Midbrain (tissue), 1 donor: ENCODE measurements around the gene SIK2.
"Not testable (repeated sequence)": the region's sequence is repeated elsewhere in the genome, so short reads cannot be mapped to it uniquely, and the experiment has no call there.

Source experiments
- DNase-seq: peaks from one replicate; lab custom pipeline; 2025; lab: John Stamatoyannopoulos, UW

The SIK2 gene

DNA sequence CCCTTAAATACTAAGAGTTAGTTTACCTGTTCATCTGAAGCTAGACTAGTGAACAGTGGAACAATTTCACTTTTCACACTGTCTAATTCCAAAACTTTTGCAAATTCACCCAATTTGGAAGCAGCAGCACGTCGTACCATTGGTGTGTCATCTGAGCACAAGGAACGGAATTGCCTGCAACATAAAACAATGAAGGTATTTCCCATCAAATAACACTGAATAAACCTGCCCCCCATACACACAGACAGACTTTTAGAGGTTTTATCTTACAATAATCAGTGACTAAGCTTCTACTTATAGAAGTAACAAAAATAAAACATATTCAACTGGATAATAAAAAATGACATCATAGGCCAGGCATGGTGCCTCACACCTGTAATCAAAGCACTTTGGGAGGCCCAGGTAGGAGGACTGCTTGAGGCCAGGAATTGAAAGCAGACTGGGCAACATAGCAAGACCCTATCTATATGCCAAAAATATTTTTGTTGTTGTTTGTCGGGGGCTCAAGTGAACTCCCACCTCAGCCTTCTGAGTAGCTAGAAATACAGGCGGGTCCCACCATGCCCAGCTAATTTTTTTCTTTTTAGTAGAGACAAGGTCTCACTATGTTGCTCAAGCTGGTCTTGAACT is 157.6 kb downstream of the SIK2 start:
- DNase-seq, result no peak

DNA sequence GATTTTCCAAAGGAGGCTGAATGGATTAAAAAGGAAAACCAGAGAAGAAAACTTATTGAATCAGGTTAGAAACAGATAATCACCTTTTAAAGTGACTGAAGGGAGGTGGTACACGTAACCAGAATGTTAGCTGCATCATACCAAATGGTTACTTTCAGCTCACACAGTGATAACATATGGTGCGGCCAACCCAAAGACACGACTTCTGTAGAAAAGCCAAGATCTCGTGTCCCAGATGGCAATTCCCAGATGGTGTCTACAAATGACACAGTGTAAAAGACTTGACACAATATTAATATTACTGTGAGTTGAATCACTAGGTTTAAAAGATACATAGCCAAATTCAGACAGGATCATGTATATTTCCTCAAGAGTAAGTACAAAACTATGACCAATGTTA is 158.8 kb downstream of the SIK2 start:
- DNase-seq, result no peak

GRCh38 chr11:111762526-111762925 is 160.3 kb downstream of the SIK2 start:
- no peak for DNase-seq

DNA sequence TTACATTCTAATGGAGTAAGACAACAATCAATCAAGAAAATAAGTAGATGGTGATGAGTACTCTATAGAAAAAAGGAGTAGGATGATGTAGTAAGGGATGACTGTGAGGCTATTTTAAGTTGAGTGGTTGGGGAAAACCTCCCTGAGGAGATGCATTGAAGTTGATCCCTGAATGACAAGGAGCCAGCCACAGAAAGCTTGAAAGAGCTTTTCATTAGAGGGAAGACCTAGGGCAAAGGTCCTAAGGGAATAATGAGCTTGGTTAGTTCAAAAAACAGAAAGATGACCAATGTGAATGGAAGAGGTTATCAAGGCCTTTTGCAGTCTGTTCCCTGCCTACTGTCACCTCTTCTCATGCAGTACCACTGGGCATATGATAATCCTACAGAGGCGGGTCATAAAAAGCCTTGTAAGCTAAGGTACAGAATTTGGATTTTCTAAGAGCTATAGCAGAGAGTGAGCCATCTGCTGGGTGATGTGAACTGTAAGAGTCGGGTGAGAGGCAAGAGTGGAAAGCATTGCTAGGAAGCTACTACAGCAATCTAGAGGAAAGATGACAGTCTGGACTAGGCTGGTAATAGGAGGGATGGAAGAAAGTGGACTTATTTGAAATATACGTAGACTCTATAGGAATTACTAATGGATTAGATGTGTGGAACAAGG is 160.9 kb downstream of the SIK2 start:
- DNase-seq, result peak; percentile 30

GRCh38 chr11:111764621-111765020 is 162.4 kb downstream of the SIK2 start:
- DNase-seq, result no peak

DNA sequence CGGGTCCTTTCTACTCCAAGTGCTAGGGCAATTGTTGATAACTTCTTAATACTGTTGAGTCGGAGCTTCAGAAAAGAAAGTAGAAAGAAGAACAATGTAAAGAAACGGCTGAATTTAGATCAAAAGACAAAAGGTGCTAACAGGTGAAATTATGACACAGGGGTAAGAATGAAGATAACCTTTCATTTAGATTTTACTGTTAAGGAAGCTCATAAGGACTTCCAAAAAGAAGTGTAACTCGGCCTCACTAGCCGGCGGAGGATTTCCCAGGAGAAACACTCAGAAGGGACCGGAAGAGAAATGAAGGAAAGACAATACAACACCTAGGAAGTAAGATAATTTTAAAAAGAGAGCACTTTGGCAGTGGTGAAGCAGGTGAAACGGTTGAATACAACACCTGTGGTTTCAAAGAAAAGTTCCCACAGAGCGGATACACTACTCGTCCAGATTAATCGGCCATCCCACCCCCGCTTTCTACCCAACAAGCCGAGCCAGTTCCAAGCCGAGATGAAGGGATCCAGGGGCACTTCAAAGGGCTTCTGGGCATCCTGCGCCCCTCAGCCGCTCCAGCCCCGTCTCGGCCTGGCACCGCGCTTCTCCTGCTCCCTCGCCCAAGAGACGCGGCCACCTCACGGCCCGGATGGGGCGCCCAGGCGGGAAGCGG is 163.2 kb downstream of the SIK2 start:
- no peak for DNase-seq

DNA sequence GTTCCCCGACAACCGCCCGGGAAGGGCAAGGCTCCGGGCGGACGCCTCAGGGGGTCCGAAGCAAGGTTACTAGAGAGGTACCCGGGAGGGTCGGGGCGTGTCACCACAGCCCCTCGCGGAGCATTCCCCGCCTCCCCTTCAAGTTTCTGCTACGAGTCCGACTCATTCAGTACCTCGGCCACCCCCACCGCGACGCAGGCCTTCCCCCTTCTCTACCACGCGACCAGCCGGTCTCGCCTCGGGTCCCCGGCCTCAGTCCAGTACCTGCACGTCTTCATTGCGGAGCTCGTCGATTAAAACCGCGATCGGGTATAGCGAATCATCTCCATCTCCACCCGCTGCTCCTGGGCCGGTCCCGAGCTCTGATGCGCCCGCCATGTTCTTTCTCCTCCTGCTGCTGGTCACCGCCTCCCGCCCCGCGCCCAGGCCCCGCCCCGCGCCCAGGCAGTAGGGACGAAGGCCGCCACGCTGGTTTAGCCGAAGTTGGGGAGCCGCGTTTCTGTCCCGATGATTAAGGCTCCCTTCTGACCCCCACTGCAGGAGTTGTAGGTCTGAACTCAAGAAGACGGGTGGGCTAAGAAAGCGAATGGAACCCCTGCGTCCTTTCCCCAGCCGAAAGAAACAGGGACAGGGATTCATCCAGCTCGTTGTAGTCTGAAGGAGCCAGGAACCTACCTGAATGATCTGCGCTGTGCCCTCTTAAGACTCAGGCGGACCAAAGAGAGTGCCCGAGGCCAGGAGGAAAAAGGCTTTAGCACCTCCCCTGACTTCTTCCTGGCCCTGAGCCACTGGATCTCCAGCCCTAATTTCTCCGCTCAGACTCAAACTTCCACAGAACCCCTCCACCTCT is 164.0 kb downstream of the SIK2 start, which contains the start of gene PPP2R1B:
Gene PPP2R1B, minus strand, starts transcription at position 406 of the 850 bp plus-strand sequence. Its CDS starts 28 bp downstream, at position 378.
- DNase-seq, result peak; percentile 84

DNA sequence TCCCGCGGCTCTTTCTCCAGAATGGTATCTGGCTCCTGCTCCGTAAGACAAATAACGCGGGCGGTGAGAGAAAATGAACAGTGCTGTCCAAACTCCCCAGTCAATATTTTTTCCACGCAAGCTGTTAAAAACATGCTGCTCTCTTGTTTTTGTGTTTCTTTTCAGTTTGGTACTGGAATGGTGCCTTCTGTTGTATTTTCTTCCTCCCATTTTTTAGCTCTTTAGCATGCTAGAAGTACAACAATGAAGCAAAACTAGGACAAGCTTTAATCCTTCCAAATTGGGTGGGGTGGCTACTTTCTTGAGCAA is 164.5 kb downstream of the SIK2 start:
- DNase-seq, result peak; percentile 71

- no peak for DNase-seq
Measured at GRCh38 chr11:111770581-111771134, 168.4 kb downstream of the SIK2 start.

DNA sequence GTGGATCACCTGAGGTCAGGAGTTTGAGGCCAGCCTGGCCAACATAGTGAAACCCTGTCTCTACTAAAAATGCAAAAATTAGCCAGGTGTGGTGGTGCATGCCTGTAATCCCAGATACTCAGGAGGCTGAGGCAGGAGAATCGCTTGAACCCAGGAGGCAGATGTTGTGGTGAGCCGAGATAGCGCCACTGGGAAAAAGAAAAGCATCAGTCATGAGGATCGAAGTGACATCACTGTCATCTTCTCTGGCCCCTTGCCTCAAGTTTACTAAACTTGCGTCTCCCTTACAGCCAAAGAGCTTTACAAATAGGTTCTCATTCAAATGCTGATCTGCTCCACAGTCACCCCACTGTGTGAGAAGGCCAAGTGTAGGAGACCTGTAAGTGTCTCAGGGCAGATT is 169.0 kb downstream of the SIK2 start:
- DNase-seq, result not testable (repeated sequence)

DNA sequence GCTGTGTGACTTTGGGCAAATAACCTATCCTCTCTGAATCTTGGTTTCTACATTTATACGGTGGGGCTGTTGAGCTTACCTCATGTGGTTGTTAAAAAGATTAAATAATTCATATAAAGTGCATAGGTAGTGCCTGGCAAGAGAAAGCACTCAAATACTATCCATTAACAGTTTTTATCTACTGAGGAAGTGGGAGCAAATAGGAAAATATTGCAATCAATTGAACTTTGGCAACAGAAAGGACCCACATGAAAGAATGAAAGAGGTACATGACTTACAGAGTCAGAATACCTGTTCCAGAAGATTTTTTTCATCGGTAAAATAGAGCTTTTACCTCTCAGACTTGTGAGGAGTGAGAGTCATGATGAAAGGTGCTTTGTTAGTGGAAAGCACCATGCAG is 170.3 kb downstream of the SIK2 start:
- DNase-seq, result no peak

DNA sequence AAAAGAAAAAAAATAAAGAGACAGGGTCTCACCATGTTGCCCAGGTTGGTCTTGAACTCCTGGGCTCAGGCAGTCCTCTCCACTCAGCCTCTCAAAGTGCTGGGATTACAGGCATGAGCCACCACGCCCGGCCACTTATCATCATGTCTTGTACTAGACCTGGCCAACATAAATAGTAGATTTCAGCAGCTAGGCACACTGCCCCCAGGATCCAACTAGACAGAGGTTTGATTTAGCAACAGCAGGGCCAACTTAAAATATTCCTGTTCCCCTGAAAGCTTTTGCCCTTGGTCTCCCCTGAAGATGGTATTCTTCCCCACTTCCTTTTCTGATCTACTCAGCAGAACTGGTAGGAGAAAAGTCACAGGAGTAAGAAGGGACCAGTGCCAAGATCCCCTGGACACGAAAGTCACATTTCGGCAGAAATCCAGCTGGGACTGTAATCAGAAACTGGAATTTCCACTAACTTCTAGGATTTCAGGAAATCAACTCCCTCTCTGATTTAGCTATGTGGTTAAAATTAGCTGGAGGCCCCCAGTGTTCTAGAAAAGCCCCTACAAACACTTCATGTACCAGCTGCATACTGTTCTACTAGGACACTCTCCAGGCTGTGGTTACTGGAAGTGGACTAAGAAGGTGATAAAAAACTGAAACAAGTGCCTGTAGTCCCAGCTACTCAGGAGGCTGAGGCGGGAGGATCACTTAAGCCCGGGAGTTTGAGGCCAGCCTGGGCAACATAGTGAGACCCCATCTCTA is 172.9 kb downstream of the SIK2 start:
- DNase-seq, result no peak

GRCh38 chr11:111776398-111777093 is 174.3 kb downstream of the SIK2 start:
- no peak for DNase-seq

DNA sequence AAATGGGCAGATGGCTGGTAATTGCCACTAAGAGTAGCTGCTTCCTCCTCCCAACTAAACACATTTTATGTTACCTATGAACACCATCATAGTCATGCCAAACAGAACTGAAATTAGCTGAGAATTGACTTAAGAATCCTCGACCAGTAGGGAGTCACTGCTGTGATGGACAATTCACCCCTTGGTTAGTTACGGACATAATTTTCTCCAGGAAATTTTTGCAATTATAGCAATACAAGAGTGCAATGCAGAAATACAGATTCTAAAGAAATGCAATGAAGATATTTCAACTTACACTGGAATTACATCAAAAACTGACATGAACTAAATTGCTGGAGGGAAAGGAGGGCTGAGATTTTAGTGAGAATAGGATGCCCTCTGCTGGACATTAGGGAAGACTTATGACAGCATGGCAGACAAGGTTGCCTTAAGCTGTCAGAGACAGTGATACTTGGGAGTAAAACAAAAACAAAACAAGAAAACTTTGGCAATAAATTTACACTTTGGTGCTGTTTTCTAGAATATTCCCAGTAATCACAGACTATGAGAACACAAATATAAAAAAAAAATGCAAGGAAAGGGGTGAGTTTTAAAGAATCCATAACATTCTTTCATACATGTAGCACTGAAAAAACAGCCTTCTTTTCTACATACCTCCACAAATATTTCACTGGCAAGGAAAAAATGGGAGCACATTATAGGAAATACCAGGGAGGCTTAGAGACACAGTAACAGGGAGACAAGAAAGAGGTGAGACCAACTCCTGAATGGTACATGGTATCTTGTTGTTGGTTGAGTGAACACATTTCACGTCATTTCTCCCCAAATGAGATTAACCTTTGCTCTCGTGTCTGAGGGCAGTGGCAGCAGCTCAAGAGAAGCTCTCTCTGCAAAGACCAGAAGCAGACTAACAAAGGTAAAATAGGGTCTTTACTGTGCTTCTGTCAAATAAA is 175.1 kb downstream of the SIK2 start:
- DNase-seq, result peak; percentile 85

- no peak for DNase-seq
Measured at GRCh38 chr11:111778047-111778558, 175.9 kb downstream of the SIK2 start.

GRCh38 chr11:111779118-111779517 is 176.9 kb downstream of the SIK2 start:
- DNase-seq, result no peak
